ENCODE results near the gene FHIP1A. TPM values are rescaled to one million over a fixed set of nuclear protein-coding genes. Genes with fewer than 3 reads are reported as not detected.
"Not testable (repeated sequence)": the region's sequence is repeated elsewhere in the genome, so short reads cannot be mapped to it uniquely, and the experiment has no call there.

FHIP1A gene
- total RNA-seq, result not detected in 2 replicates

- intact Hi-C loops (cut with micrococcal nuclease), result loop anchor here (1.0 kb wide), 1 partner anchor 351 kb away; no protein-coding TSS in a partner anchor
- H3K9me3 Mint-ChIP-seq, result no peaks in the 10 kb centered on the region
- peaks cover 23% of the 10 kb centered on the region for H3K4me1 Mint-ChIP-seq (ENCODE audit: low read depth)
- H3K4me3 Mint-ChIP-seq, result peak within 1 kb of the TSS; percentile 80
- H3K36me3 Mint-ChIP-seq (ENCODE audit: low read depth), result no peaks in the 10 kb centered on the region
- H3K27ac Mint-ChIP-seq, result peak within 1 kb of the TSS; percentile 21
- peaks cover 52% of the 10 kb centered on the region for H3K27me3 Mint-ChIP-seq (ENCODE audit: insufficient read depth)
- DNase-seq (ENCODE audit: low spot score), result peak; percentile 60
Observed at GRCh38 chr4:151408630-151409469, at the start of gene FHIP1A. Gene FHIP1A (plus strand): TSS chr4:151409176. CDS start chr4:151566260, 157,084 bp downstream.

- intact Hi-C loops (cut with micrococcal nuclease), result no loop called here
- Mint-ChIP-seq H3K4me3 (no peak overlapping the region), H3K36me3 (ENCODE audit: low read depth) (no peaks in the 10 kb centered on the region), H3K27me3 (ENCODE audit: insufficient read depth) (peaks cover 9% of the 10 kb centered on the region), H3K9me3 (no peaks in the 10 kb centered on the region), H3K27ac (no peak overlapping the region), H3K4me1 (ENCODE audit: low read depth) (no peaks in the 10 kb centered on the region)
- DNase-seq (ENCODE audit: low spot score), result no peak
Observed at GRCh38 chr4:151359576-151359975, 49.4 kb upstream of the FHIP1A start.

GRCh38 chr4:151361126-151361525 is 47.9 kb upstream of the FHIP1A start:
- Mint-ChIP-seq H3K36me3 (ENCODE audit: low read depth) (no peaks in the 10 kb centered on the region), H3K4me1 (ENCODE audit: low read depth) (no peaks in the 10 kb centered on the region), H3K9me3 (no peaks in the 10 kb centered on the region), H3K4me3 (no peak overlapping the region), H3K27ac (no peak overlapping the region), H3K27me3 (ENCODE audit: insufficient read depth) (peaks cover 10% of the 10 kb centered on the region)
- no peak for DNase-seq (ENCODE audit: low spot score)
- intact Hi-C loops (cut with micrococcal nuclease), result loop anchor here (5.0 kb wide), 1 partner anchor 1036 kb away; no protein-coding TSS in a partner anchor

DNA sequence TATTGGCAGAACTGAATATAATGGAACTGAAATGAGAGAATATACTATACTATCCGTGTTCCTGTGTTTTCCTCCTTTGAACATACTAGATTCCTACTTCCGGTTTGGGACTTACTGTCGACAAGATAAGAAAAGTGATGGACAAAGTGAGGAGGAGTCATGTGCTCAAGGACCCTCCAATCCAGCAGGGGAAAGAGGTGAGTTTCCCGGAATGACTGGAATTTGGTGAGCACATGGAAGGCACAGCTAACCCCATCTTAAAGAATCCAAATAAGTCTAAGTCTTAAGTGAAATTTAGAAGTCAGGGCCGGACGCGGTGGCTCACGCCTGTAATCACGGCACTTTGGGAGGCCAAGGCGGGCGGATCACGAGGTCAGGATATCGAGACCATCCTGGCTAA is 47.0 kb upstream of the FHIP1A start:
- H3K4me1 Mint-ChIP-seq (ENCODE audit: low read depth), result no peaks in the 10 kb centered on the region
- H3K27me3 Mint-ChIP-seq (ENCODE audit: insufficient read depth), result peaks cover 12% of the 10 kb centered on the region
- no peak overlapping the region for H3K4me3 Mint-ChIP-seq
- intact Hi-C loops (cut with micrococcal nuclease), result loop anchor here (1.0 to 5.0 kb wide), 5 partner anchors 242 to 1035 kb away; partner anchors contain the start of gene GATB
- no peaks in the 10 kb centered on the region for H3K9me3 Mint-ChIP-seq
- H3K27ac Mint-ChIP-seq, result no peak overlapping the region
- no peaks in the 10 kb centered on the region for H3K36me3 Mint-ChIP-seq (ENCODE audit: low read depth)
- no peak for DNase-seq (ENCODE audit: low spot score)

DNA sequence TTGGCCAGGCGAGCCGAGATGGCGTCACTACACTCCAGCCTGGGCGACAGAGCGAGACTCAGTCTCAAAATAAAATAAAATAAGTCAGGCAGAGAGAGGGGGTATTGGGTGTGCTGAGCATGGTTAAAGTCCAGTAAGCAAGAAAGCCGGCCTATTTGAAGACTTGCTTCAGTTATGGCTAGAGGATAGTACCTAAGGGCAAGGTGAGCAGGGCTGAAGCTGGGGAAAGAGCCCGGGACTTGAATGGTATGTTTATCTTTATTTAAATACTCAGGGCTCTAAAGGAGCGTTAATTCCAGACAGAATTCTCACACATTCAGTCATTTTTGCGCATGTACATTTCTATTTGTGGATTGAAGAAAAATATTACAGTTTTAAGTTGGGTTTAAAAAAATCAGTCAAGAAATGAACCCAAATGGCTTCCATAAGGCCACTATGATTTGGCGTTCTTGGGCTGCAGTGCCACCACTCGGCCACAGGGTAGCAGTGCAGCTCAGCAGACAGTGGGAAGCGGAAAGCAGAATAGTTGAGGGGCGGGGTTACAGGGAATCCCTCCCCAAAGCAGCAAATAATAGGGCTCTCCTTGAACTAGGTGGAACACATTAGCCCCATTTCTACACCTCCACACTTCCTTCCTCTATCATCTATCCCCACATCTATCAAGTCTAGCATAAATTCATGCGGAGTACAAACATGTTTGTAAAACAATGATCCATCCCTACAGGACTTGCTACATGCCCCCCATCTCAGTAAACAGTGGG is 46.4 kb upstream of the FHIP1A start:
- intact Hi-C loops (cut with micrococcal nuclease), result loop anchor here (1.0 to 5.0 kb wide), 5 partner anchors 242 to 1035 kb away; partner anchors contain the start of gene GATB
- H3K9me3 Mint-ChIP-seq, result no peaks in the 10 kb centered on the region
- H3K4me1 Mint-ChIP-seq (ENCODE audit: low read depth), result no peaks in the 10 kb centered on the region
- H3K36me3 Mint-ChIP-seq (ENCODE audit: low read depth), result no peaks in the 10 kb centered on the region
- H3K4me3 Mint-ChIP-seq, result no peak overlapping the region
- peak; percentile 63 for DNase-seq (ENCODE audit: low spot score)
- H3K27ac Mint-ChIP-seq, result no peak overlapping the region
- H3K27me3 Mint-ChIP-seq (ENCODE audit: insufficient read depth), result peaks cover 12% of the 10 kb centered on the region

DNA sequence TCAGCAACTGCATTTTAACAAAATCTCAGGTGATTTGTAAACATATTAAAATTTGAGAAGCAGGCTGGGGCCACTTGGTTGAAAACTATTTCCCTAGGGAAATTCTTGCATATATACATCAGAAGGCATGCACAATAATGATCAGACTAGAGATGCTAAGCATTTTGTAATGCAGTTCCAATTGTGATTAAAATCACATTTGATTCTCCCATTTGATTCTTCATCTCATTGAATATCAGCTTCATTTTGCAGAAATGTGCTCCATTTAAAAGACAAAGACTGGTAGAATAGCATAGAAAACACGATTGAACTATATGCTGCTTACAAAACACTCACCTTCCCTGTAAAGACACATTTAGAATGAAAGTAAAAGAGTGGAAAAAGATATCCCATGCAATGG is 32.4 kb upstream of the FHIP1A start:
- Mint-ChIP-seq H3K4me1 (ENCODE audit: low read depth) (no peaks in the 10 kb centered on the region), H3K4me3 (no peak overlapping the region), H3K9me3 (no peaks in the 10 kb centered on the region), H3K27ac (no peak overlapping the region), H3K27me3 (ENCODE audit: insufficient read depth) (no peaks in the 10 kb centered on the region), H3K36me3 (ENCODE audit: low read depth) (no peaks in the 10 kb centered on the region)
- intact Hi-C loops (cut with micrococcal nuclease), result no loop called here
- no peak for DNase-seq (ENCODE audit: low spot score)

GRCh38 chr4:151389311-151389710 is 19.7 kb upstream of the FHIP1A start:
- Mint-ChIP-seq H3K4me1 (ENCODE audit: low read depth) (no peaks in the 10 kb centered on the region), H3K27ac (no peak overlapping the region), H3K36me3 (ENCODE audit: low read depth) (no peaks in the 10 kb centered on the region), H3K4me3 (no peak overlapping the region), H3K27me3 (ENCODE audit: insufficient read depth) (peaks cover 2% of the 10 kb centered on the region), H3K9me3 (no peaks in the 10 kb centered on the region)
- DNase-seq (ENCODE audit: low spot score), result no peak
- intact Hi-C loops (cut with micrococcal nuclease), result no loop called here

- H3K4me1 Mint-ChIP-seq (ENCODE audit: low read depth); H3K4me3 Mint-ChIP-seq; DNase-seq (ENCODE audit: low spot score); H3K27me3 Mint-ChIP-seq (ENCODE audit: insufficient read depth); H3K36me3 Mint-ChIP-seq (ENCODE audit: low read depth); H3K27ac Mint-ChIP-seq; intact Hi-C loops (cut with micrococcal nuclease); H3K9me3 Mint-ChIP-seq: not testable (repeated sequence)
Observed at GRCh38 chr4:151389799-151390198, 19.2 kb upstream of the FHIP1A start.

DNA sequence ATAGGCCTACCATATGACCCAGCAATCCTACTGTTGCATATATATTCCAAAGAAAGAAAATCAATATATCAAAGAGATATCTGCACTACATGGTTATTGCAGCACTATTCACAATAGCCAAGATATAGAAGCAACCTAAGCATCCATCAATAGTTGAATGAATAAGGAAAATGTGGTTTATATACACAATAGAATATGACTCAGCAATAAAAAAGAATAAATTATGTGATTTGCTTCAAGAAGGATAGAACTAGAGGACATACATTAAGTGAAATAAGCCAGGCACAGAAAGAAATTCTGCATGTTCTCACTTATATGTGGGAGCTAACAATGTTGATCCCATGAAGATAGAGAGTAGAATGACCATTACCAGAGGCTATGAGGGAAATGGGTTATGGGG is 13.1 kb upstream of the FHIP1A start:
- Mint-ChIP-seq H3K9me3 (no peaks in the 10 kb centered on the region), H3K36me3 (ENCODE audit: low read depth) (no peaks in the 10 kb centered on the region), H3K27me3 (ENCODE audit: insufficient read depth) (peaks cover 2% of the 10 kb centered on the region), H3K27ac (no peak overlapping the region), H3K4me1 (ENCODE audit: low read depth) (no peaks in the 10 kb centered on the region), H3K4me3 (no peak overlapping the region)
- intact Hi-C loops (cut with micrococcal nuclease), result no loop called here
- no peak for DNase-seq (ENCODE audit: low spot score)

DNA sequence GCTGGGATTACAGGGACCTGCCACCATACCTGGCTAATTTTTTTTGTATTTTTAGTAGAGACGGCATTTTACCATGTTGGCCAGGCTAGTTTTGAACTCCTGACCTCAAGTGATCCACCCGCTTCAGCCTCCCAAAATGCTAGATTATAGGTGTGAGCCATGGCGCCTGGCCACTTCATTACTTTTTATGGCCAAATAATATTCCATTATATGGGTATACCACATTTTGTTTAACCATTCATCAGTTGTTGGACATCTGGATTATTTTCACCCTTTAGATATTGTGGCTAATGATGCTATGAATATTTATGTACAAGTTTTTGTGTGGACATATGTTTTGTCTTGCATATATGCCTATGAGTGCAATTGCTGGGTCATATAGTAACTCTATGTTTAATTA is 8.6 kb upstream of the FHIP1A start:
- no peak for DNase-seq (ENCODE audit: low spot score)
- Mint-ChIP-seq H3K36me3 (ENCODE audit: low read depth) (no peaks in the 10 kb centered on the region), H3K9me3 (no peaks in the 10 kb centered on the region), H3K4me3 (no peak overlapping the region), H3K27me3 (ENCODE audit: insufficient read depth) (no peaks in the 10 kb centered on the region), H3K4me1 (ENCODE audit: low read depth) (no peaks in the 10 kb centered on the region), H3K27ac (no peak overlapping the region)
- intact Hi-C loops (cut with micrococcal nuclease), result no loop called here

DNA sequence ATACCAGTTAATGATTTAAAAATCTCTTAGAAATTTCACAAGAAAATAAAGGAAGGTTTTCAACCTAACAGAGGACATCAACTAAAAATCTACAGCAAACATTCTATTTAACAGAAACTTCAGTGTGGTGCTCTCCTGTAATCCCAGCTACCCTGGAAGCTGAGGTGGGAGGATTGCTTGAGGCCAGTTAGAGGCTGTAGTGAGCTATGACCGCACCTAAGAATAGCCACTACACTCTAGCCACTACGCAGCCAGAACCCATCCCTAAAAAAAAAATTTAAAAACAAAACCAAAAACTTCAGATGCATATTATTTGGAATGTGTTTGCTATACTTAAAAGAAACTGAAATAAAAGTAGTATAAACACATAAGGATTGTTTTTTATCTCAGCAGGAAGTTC is 7.2 kb upstream of the FHIP1A start:
- Mint-ChIP-seq H3K36me3 (ENCODE audit: low read depth) (no peaks in the 10 kb centered on the region), H3K9me3 (no peaks in the 10 kb centered on the region), H3K4me1 (ENCODE audit: low read depth) (no peaks in the 10 kb centered on the region), H3K27ac (no peak overlapping the region), H3K27me3 (ENCODE audit: insufficient read depth) (peaks cover 9% of the 10 kb centered on the region), H3K4me3 (no peak overlapping the region)
- DNase-seq (ENCODE audit: low spot score), result no peak
- intact Hi-C loops (cut with micrococcal nuclease), result no loop called here

DNA sequence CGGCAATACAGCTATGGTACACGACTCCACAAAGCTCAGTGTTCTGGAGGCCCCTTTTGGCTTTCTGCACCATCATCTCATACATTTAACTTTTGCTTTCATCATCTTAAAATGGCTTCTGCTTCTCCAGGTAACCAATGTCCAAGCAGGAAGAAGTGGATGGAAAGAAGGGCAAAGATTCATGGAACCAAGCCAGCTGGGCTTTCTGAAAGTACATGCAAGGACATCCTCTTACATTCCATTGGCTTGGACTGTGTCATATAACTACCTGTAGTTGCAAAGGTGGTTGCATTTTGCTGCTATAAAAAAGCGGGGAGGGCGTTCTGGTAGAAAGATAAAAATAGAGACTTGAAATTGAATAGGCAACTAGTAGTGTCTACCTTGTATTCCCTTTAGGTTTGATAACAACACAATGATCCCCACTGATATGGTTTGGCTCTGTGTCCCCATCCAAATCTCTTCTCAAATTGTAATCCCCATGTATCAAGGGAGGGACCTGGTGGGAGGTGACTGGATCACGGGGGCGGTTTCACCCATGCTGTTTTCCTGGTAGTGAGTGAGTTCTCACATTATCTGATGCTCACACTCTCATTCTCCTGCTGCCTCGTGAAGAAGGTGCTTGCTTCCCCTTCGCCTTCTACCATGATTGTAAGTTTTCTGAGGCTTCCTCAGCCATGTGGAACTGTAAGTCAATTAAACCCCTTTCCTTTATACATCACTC is 6.7 kb upstream of the FHIP1A start:
- DNase-seq (ENCODE audit: low spot score), result no peak
- peaks cover 14% of the 10 kb centered on the region for H3K27me3 Mint-ChIP-seq (ENCODE audit: insufficient read depth)
- no peak overlapping the region for H3K4me3 Mint-ChIP-seq
- H3K36me3 Mint-ChIP-seq (ENCODE audit: low read depth), result no peaks in the 10 kb centered on the region
- intact Hi-C loops (cut with micrococcal nuclease), result no loop called here
- H3K4me1 Mint-ChIP-seq (ENCODE audit: low read depth), result peaks cover 2% of the 10 kb centered on the region
- no peak overlapping the region for H3K27ac Mint-ChIP-seq
- no peaks in the 10 kb centered on the region for H3K9me3 Mint-ChIP-seq
